ENCODE measurements around the gene PDXDC1.
"Not testable (repeated sequence)": the region's sequence is repeated elsewhere in the genome, so short reads cannot be mapped to it uniquely, and the experiment has no call there.

The PDXDC1 gene

DNA sequence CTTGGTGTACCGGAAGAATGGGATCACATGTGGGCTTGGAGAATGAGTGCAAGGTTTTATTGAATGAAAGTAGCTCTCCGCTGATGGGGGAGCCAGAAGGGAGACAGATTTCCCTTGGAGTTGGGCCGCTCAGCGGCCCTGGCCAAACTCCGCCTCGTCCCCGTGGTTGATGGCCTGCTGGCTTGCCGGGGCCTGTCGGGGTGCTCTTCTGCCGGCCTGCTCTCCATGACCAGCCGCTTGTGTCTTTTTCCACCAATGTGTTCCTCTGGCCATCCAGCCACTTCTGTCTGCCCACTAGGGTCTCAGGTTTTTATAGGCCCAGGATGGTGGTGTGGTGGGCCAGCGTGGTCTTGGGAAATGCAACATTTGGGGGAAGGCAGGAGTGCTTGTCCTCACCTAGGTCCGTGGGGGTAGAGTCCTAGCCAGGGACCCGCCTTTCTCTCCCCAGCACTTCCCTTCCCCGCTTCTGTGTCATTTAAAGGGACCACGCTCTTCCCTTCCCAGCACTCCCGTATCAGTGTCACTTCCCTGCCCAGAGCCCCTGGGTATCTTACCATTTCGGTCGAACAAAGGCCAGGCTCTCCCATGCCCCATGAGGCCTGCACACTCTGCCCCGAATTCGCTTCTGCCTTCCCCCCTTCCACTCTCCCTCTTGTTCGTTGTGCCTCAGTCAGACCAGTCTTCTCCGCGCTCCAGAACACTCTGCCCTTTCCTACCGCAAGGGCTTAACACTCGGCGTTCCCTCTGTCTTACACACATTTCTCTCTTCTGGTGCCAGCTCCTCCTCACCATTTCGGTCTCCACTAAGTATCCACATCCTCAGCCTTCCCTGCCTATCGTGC, 52.9 kb downstream of the PDXDC1 start:
- H3K9me3 ChIP-seq (ENCODE audit: insufficient read depth, low read length); H4K20me1 ChIP-seq (ENCODE audit: insufficient read depth, low read length); H3K27ac ChIP-seq (ENCODE audit: low read length); H3K27me3 ChIP-seq (ENCODE audit: low read depth, low read length); H3K4me3 ChIP-seq (ENCODE audit: low read length); H2AFZ ChIP-seq (ENCODE audit: low read depth, low read length); H3K4me2 ChIP-seq (ENCODE audit: low read length); H3K79me2 ChIP-seq (ENCODE audit: low read length); H3K9ac ChIP-seq (ENCODE audit: low read length); H3K4me1 ChIP-seq (ENCODE audit: low read length): not testable (repeated sequence)
- H3K36me3 ChIP-seq (replicated peaks; ENCODE audit: low read depth, low read length) = peaks cover 11% of the 10 kb centered on the region

DNA sequence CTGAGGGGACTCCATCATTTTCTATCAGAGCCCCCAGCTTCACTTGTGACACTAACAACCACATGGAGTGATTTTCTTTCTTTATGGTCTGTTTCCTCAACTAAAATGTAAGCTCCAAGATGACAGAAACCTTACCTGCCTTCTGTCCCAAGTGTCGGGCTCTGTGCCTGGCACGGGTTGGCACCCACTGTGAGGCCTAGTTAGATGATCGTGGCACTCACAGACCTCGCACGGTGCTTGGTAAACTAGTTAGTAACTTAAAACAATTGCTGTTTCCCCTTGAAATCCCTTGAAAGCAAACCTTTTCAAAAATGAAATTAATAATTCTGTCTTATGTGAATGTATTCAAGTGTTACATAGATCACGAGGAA, 53.5 kb downstream of the PDXDC1 start:
- H4K20me1 ChIP-seq (ENCODE audit: insufficient read depth, low read length); H3K9me3 ChIP-seq (ENCODE audit: insufficient read depth, low read length); H2AFZ ChIP-seq (ENCODE audit: low read depth, low read length); H3K4me1 ChIP-seq (ENCODE audit: low read length); H3K4me2 ChIP-seq (ENCODE audit: low read length); H3K9ac ChIP-seq (ENCODE audit: low read length); H3K4me3 ChIP-seq (ENCODE audit: low read length); H3K27me3 ChIP-seq (ENCODE audit: low read depth, low read length); H3K79me2 ChIP-seq (ENCODE audit: low read length); H3K27ac ChIP-seq (ENCODE audit: low read length): not testable (repeated sequence)
- peaks cover 17% of the 10 kb centered on the region for H3K36me3 ChIP-seq (replicated peaks; ENCODE audit: low read depth, low read length)

- not testable (repeated sequence) for H3K27ac ChIP-seq (ENCODE audit: low read length); H3K79me2 ChIP-seq (ENCODE audit: low read length); H3K9me3 ChIP-seq (ENCODE audit: insufficient read depth, low read length); H3K4me3 ChIP-seq (ENCODE audit: low read length); H2AFZ ChIP-seq (ENCODE audit: low read depth, low read length); H4K20me1 ChIP-seq (ENCODE audit: insufficient read depth, low read length); H3K4me2 ChIP-seq (ENCODE audit: low read length); H3K9ac ChIP-seq (ENCODE audit: low read length); H3K4me1 ChIP-seq (ENCODE audit: low read length); H3K27me3 ChIP-seq (ENCODE audit: low read depth, low read length)
- H3K36me3 ChIP-seq (replicated peaks; ENCODE audit: low read depth, low read length) = peaks cover 19% of the 10 kb centered on the region
Observed at GRCh38 chr16:15028801-15029698, 54.2 kb downstream of the PDXDC1 start.

DNA sequence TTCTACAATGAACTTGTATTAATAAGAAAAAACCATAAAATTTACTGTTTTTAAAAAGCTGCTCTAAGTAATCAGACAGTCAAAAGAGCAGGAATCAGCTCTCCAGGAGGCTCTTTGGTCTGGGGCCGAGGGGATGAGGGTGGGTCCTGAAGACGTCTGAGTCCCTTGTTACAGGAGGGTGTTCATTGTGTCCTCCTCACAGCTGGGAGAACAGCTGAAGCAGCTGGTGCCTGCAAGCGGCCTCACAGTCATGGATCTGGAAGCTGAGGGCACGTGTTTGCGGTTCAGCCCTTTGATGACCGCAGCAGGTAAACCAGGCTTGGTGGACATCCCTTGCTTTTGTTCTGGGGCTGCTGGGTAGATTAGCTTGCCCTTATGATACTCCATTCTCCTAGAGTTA, 54.9 kb downstream of the PDXDC1 start:
- H3K27ac ChIP-seq (ENCODE audit: low read length); H3K4me1 ChIP-seq (ENCODE audit: low read length); H3K79me2 ChIP-seq (ENCODE audit: low read length); H3K4me2 ChIP-seq (ENCODE audit: low read length); H2AFZ ChIP-seq (ENCODE audit: low read depth, low read length); H3K9me3 ChIP-seq (ENCODE audit: insufficient read depth, low read length); H3K4me3 ChIP-seq (ENCODE audit: low read length); H3K27me3 ChIP-seq (ENCODE audit: low read depth, low read length); H3K9ac ChIP-seq (ENCODE audit: low read length); H4K20me1 ChIP-seq (ENCODE audit: insufficient read depth, low read length): not testable (repeated sequence)
- peaks cover 25% of the 10 kb centered on the region for H3K36me3 ChIP-seq (replicated peaks; ENCODE audit: low read depth, low read length)

DNA sequence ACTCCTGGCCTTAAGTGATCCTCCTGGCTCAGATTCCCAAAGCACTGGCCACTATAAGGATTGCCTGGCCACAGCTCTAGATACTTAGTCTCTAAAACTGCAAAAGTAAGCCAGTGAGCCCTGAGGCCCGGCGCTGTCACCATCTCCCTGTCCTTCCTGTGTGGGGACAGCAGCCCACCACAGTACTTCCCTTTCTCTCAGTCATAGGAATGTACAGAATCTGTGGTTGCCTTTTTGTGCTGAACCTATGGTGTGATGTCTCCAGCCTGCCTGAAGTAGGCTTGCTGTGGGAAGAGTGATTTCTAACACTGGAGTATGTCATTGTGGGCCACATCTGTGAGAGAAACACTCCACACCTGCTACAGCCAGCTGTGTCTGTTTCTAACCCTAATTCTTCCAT, 56.4 kb downstream of the PDXDC1 start:
- H3K36me3 ChIP-seq (replicated peaks; ENCODE audit: low read depth, low read length) = peaks cover 35% of the 10 kb centered on the region
- H3K9me3 ChIP-seq (ENCODE audit: insufficient read depth, low read length) = no peaks in the 10 kb centered on the region
- no peaks in the 10 kb centered on the region for H3K27me3 ChIP-seq (ENCODE audit: low read depth, low read length)
- H3K9ac ChIP-seq (ENCODE audit: low read length) = no peak overlapping the region
- 0 out of 2 replicates have a peak, but pooled peaks cover 5% of the 10 kb centered on the region for H3K79me2 ChIP-seq (ENCODE audit: low read length)
- no peak overlapping the region for H3K4me3 ChIP-seq (ENCODE audit: low read length)
- no peak overlapping the region for H2AFZ ChIP-seq (ENCODE audit: low read depth, low read length)
- no peaks in the 10 kb centered on the region for H3K4me1 ChIP-seq (ENCODE audit: low read length)
- no peak overlapping the region for H3K27ac ChIP-seq (ENCODE audit: low read length)
- H3K4me2 ChIP-seq (ENCODE audit: low read length) = no peak overlapping the region
- TF ChIP-seq EZH2phosphoT487 (IDR thresholded peaks at IDR 0.05; ENCODE audit: low read depth) = no peak
- TF ChIP-seq, protein P1, sequence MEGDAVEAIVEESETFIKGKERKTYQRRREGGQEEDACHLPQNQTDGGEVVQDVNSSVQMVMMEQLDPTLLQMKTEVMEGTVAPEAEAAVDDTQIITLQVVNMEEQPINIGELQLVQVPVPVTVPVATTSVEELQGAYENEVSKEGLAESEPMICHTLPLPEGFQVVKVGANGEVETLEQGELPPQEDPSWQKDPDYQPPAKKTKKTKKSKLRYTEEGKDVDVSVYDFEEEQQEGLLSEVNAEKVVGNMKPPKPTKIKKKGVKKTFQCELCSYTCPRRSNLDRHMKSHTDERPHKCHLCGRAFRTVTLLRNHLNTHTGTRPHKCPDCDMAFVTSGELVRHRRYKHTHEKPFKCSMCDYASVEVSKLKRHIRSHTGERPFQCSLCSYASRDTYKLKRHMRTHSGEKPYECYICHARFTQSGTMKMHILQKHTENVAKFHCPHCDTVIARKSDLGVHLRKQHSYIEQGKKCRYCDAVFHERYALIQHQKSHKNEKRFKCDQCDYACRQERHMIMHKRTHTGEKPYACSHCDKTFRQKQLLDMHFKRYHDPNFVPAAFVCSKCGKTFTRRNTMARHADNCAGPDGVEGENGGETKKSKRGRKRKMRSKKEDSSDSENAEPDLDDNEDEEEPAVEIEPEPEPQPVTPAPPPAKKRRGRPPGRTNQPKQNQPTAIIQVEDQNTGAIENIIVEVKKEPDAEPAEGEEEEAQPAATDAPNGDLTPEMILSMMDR (IDR thresholded peaks at IDR 0.05; ENCODE audit: low read depth, low read length) = no peak
- H4K20me1 ChIP-seq (ENCODE audit: insufficient read depth, low read length) = no peaks in the 10 kb centered on the region

All from OCI-LY3 (cell line).